CD4-positive, alpha-beta T cell treated with Interleukin-1 beta for 1 hour (primary cell): ENCODE results near the gene TTC7B.

Experiments used
- DNase-seq, 2 donors: peaks; one replicate each; pipeline ENCODE4 v3.0.0-alpha.2; 2020 to 2022

TTC7B gene

DNA sequence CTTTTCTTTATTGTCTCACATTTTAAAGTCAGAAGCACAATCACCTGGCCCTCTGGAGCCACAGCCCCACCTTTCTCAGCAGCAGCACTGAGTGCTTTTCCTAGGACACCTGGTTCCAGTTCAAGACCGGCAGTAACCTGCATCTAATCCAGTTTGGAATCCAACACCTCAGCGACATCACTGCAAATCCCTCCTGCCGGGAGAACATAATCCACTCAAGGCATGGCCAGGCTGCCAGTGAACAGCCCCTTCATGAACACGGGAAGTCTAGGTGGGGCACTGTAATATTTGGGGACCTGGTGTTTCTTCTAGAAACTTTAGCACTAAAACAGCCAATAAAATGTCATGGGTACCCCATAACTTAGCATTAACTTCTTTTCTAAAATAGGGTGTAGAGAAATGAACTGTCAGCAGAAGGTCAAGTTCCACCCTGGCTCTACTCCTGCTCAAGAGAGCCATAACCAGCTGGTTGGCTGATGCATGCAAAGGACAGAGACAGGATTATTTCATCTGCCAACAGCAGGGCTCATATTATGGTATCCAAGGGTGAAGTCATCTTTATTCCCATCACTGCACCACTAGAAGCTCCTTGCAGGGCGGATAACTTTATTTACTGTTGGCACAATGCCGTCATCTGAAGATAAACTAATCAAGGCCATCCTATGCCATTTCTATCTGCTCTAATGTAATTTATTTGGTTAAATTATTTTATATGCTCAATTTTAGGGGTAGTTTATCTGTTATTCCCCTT lies 76.7 kb downstream of the TTC7B start:
- no peak for DNase-seq

DNA sequence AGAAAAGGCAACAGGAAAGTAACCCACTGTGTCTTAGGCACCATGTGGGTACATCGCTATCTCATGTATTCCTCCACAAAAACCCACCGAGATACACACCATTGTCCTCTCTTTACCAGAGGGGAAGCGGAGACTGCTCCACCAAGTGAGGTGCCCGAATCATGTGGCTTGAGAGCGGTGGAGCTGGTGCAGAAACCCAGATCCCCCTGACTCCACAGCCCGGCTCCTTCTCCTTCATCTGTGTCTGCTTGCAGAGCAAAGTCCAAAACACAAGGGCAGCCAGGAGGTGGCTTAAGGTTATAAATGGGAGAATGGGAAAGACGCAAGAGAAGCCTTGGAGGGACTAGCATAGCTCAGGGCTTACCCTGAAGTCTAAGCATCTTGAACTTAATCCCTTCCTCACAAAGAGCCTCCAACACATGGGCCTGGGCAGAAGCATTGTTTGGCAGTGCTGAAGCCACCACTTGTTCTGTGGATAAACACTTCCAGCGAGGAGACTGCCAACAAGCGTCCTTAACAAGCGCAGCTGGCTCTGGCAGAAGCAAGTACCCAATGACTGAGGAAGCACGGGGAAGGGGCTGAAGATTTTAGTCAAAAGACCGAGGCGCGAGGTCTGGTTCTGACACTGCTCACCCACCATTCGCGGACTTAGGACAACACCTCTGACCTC lies 83.0 kb downstream of the TTC7B start:
- no peak for DNase-seq

- DNase-seq = no peak
Observed at GRCh38 chr14:90732718-90733117, 83.5 kb downstream of the TTC7B start.

DNA sequence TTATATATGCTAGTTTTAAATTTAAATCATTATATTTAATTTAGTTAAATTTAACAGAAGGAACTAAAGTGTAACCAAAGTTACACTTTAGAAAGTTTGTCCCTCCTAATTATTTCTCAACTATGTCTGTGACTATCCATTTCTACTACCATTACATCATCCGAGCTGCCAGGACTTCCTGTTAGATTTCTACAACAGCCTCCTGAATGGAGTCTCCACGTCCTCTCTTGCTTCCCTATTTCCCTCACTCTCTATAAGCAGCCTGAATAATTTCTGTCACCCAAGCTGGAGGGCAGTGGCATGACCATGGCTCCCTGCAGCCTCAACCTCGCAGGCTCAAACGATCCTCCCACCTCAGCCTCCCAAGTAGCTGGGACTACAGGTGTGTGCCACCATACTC lies 84.1 kb downstream of the TTC7B start:
- DNase-seq = no peak

GRCh38 chr14:90731487-90731886 lies 84.7 kb downstream of the TTC7B start:
- no peak for DNase-seq

GRCh38 chr14:90730206-90730766 lies 85.9 kb downstream of the TTC7B start:
- no peak for DNase-seq

- DNase-seq = no peak
Observed at GRCh38 chr14:90728951-90729350, 87.3 kb downstream of the TTC7B start.

DNA sequence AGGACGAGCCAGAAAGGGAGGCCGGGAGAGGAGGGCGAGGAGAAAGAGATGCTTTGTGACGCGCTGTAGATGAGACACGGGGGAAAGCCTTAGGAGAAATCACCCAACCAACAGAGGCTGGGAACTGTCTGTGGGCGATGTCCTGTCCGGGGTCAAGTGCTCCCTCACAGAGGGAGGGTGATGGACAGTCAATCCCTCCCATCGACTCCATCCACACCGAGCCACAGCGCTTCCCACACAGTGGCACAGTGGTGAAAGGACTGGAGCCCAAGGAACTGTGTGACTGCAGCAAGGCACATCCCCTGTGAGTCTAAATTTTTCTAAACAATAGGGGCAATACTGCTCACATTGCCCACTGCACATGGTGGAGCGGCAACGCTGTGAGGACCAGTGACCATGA lies 89.1 kb downstream of the TTC7B start:
- no peak for DNase-seq

GRCh38 chr14:90726656-90727055 lies 89.6 kb downstream of the TTC7B start:
- DNase-seq = no peak

- no peak for DNase-seq
Observed at GRCh38 chr14:90724866-90725265, 91.4 kb downstream of the TTC7B start.

DNA sequence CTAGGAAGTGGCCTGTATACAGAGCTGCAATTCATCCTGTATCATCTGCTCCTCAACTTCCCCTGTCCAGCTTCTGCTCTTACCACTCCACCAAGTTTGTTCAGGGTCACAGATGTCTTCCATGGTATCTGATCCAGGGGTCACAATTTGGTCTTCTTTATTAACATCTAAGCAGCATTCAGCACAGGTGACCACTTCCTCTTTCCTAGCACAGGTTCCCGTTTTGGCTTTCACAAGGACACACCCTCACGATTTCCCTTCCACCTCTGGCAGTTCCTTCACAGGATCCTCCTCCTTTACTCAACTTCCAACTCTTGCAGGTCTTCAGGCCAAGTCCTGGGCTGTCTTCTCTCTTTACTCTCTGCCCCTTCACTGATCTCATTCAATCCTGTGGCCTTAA lies 93.6 kb downstream of the TTC7B start:
- DNase-seq = no peak

DNA sequence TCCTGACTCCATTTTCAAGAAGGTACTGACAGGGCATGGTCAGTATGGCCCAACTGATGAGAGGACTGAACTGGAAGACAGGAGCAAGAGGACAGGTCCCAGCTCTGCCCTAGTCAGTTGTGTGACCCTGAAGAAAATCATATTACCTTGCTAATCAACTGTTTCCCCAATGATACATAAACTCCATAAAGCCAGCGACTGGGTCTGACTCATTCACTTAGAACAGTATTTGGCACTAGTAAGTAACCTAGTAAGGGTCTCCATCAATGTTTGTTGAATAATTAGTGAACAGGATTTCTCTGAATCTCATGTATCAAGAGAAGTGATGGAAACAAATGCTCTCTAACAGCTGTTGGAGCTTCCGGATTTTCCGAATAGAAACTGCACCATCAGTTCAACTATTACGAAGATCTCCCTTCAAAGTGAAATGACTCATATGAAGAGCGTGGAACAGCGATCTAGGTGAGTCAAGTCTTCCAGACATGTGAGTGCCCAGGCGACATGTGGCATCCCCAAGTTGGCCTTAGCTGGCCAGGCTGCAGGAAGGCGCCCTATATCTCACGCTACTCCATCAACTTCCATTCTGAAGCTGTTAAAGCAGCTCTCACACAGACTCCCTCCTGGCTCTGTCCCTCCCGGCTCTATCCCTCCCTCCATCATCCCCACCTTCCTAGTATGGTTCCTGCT lies 94.5 kb downstream of the TTC7B start:
- DNase-seq = no peak

GRCh38 chr14:90720832-90721231 lies 95.4 kb downstream of the TTC7B start:
- no peak for DNase-seq

GRCh38 chr14:90720336-90720735 lies 95.9 kb downstream of the TTC7B start:
- no peak for DNase-seq

- no peak for DNase-seq
Observed at GRCh38 chr14:90717916-90718315, 98.3 kb downstream of the TTC7B start.

DNA sequence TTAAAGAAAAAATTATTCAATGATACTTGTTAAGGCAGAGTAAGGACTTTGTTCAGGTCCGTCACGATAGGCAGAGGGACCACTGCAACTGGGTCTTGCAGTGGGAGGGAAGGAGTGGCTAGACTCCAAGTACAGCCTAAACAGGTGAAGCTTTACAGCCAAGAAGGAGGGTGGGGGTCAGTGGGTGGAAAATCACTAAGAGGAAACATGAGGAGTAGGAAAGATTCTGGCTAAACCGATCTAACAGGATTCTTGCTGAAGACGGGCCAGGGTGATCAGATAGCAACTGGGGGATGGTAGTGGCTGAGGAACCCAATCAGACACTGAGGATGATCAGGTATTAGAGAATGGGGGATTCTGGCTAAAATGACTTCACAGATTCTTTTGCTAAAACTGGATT lies 100.2 kb downstream of the TTC7B start:
- DNase-seq = no peak

DNA sequence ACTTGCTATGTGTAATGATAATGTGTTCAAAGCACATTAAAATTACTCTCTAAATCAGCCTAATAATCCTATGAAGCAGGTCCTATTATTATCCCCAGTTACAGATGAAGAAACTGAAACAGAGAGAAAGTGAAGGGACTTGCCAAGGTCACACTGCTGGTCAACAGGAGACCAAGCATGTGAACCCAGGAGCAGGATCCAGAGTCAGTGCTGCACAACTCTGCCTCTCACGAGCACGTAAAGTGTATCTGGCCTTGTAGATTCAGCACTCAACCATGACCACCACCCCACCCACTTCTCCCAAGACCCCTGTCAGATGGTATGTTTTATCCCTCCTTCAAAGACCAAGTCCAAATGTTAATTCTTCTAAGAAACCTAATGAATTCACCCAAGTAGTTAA lies 100.7 kb downstream of the TTC7B start:
- DNase-seq = no peak

- DNase-seq = no peak
Observed at GRCh38 chr14:90714811-90715210, 101.4 kb downstream of the TTC7B start.

GRCh38 chr14:90704738-90705392 lies 111.4 kb downstream of the TTC7B start:
- DNase-seq = no peak

DNA sequence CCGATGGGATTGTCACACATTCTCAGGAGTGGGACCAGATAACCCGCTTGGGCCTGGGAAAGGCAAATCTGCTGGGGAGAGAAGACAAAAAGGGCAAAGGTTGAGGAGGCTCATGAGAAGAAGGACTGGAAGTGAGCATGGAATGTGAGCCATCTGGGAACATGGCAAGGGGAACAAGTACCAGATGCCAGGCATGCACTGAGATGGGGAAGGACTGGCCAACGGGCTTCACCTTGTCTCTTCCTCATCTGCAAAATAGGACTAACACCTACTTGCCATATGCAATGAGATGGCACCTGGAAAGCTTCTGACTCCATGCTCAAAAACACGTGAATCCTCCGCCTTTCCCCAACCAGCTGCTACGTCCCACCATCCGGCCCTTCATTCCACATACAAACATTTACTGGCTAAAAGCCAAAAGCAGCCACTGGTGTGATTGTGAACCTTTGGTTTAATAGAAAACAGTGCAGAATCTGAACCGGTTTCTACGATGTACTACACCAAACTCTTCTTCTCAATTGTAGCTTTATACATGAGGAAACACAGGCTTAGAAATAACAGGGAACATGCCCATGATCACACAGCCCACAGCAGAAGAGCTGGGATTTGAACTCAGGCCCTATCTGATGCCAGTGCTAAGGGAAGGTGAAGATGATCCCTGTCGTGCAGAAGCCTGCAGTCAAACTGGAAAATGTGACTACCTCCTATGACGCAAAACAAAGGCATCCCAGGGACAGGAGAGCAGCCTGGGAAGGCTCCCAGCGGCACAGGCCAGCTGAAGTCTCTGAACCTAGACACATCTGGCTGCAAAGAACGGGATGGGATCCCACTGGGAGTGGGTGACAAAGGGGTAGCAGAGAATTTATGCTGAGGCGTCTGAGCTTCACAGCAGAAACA lies 112.1 kb downstream of the TTC7B start:
- DNase-seq = no peak

- DNase-seq = no peak
Observed at GRCh38 chr14:90700933-90701776, 115.1 kb downstream of the TTC7B start.
